HL-60 (cell line): ENCODE results near the gene BRICD5.

ENCODE experiments used
- POLR2AphosphoS5 ChIP-seq: IDR thresholded peaks from 2 replicates; pipeline ENCODE4 v1.6.1; 2012; ENCODE audit warnings: low read depth
- TF ChIP-seq, protein P1 (sequence below): IDR thresholded peaks from one replicate; pipeline ENCODE4 v1.5.1; 2011; ENCODE audit warnings: low read length, control low read depth, inconsistent platforms; ENCODE audit not compliant: insufficient read depth
- TF ChIP-seq, protein P2 (sequence below): IDR thresholded peaks from 2 replicates; pipeline ENCODE4 v1.6.1; 2012; ENCODE audit warnings: low read depth; ENCODE audit not compliant: insufficient replicate concordance

DNA sequence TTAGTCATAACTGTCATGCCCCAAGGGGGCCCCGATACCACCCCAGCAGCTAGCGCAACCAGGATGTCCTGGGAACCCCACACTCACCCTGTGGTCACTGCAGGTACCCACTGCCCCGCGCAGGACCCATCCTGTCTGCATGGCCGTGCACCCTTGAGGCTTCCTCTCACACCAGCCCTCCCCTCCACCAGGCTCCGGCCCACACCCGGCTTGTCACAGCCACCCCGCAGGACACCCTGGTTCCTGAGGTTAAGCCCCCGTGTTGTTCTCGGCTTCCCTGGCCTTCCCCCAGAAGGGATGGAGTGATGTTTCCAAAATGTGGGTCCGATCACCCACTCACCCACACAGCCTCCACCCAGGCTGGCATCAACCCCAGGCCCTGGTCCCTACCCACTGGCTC is 33.1 kb upstream of the BRICD5 start:
- TF ChIP-seq POLR2AphosphoS5, result no peak
- TF ChIP-seq, protein P1, sequence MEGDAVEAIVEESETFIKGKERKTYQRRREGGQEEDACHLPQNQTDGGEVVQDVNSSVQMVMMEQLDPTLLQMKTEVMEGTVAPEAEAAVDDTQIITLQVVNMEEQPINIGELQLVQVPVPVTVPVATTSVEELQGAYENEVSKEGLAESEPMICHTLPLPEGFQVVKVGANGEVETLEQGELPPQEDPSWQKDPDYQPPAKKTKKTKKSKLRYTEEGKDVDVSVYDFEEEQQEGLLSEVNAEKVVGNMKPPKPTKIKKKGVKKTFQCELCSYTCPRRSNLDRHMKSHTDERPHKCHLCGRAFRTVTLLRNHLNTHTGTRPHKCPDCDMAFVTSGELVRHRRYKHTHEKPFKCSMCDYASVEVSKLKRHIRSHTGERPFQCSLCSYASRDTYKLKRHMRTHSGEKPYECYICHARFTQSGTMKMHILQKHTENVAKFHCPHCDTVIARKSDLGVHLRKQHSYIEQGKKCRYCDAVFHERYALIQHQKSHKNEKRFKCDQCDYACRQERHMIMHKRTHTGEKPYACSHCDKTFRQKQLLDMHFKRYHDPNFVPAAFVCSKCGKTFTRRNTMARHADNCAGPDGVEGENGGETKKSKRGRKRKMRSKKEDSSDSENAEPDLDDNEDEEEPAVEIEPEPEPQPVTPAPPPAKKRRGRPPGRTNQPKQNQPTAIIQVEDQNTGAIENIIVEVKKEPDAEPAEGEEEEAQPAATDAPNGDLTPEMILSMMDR, result no peak
- TF ChIP-seq, protein P2, sequence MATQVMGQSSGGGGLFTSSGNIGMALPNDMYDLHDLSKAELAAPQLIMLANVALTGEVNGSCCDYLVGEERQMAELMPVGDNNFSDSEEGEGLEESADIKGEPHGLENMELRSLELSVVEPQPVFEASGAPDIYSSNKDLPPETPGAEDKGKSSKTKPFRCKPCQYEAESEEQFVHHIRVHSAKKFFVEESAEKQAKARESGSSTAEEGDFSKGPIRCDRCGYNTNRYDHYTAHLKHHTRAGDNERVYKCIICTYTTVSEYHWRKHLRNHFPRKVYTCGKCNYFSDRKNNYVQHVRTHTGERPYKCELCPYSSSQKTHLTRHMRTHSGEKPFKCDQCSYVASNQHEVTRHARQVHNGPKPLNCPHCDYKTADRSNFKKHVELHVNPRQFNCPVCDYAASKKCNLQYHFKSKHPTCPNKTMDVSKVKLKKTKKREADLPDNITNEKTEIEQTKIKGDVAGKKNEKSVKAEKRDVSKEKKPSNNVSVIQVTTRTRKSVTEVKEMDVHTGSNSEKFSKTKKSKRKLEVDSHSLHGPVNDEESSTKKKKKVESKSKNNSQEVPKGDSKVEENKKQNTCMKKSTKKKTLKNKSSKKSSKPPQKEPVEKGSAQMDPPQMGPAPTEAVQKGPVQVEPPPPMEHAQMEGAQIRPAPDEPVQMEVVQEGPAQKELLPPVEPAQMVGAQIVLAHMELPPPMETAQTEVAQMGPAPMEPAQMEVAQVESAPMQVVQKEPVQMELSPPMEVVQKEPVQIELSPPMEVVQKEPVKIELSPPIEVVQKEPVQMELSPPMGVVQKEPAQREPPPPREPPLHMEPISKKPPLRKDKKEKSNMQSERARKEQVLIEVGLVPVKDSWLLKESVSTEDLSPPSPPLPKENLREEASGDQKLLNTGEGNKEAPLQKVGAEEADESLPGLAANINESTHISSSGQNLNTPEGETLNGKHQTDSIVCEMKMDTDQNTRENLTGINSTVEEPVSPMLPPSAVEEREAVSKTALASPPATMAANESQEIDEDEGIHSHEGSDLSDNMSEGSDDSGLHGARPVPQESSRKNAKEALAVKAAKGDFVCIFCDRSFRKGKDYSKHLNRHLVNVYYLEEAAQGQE, result no peak
